Measurements from ENCODE around the gene CCDC78. TPM values are rescaled to one million over a fixed set of nuclear protein-coding genes. Genes with fewer than 3 reads are reported as not detected.
A peak's percentile ranks its signal among the peaks of the same experiment; 100 is the strongest.
"Not testable (repeated sequence)": the region's sequence is repeated elsewhere in the genome, so short reads cannot be mapped to it uniquely, and the experiment has no call there.

The CCDC78 gene
- total RNA-seq, 1 donor from 2014 or later: 4.9 TPM

- H3K4me3 ChIP-seq (ENCODE audit: low read depth, low read length): peak overlapping the region; percentile 50
- DNase-seq (ENCODE audit: low read depth): no peak
- TF ChIP-seq CTCF (conservative IDR thresholded peaks at IDR 0.05; ENCODE audit: low read depth, low read length): no peak
These were observed 12.2 kb downstream of the CCDC78 start for GRCh38 chr16:714079-714478.

- TF ChIP-seq CTCF (conservative IDR thresholded peaks at IDR 0.05; ENCODE audit: low read depth, low read length): peak; percentile 57
- DNase-seq (ENCODE audit: low read depth): peak; percentile 98
- not testable (repeated sequence) for H3K4me3 ChIP-seq (ENCODE audit: low read depth, low read length)
These were observed 13.4 kb downstream of the CCDC78 start for GRCh38 chr16:712740-713250.

GRCh38 chr16:711548-712320 is 14.5 kb downstream of the CCDC78 start:
- TF ChIP-seq CTCF (conservative IDR thresholded peaks at IDR 0.05; ENCODE audit: low read depth, low read length): peak; percentile 78
- no peak for DNase-seq (ENCODE audit: low read depth)
- H3K4me3 ChIP-seq (ENCODE audit: low read depth, low read length): no peak overlapping the region

DNA sequence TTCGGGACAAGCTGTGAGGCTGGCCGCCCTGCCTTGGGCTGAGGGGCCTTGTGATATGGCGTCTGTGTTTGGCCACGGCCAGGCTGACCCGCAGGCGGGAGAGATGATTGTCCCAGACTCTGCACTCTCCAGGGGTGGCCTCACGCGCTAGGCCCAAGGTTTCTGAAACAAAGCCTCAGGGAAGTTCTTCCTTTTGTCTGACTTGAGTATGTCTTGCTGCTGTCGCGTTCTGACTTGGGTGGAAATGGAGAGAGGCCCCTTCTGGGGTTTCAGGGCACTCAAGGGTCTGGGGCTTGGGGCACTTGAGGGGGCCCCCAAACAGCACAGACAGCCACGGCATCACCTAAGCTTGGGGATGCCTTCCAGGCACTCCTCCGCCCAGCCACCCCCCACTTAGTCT is 15.2 kb downstream of the CCDC78 start:
- TF ChIP-seq CTCF (conservative IDR thresholded peaks at IDR 0.05; ENCODE audit: low read depth, low read length): no peak
- DNase-seq (ENCODE audit: low read depth): no peak
- no peak overlapping the region for H3K4me3 ChIP-seq (ENCODE audit: low read depth, low read length)

GRCh38 chr16:710500-711075 is 15.7 kb downstream of the CCDC78 start:
- no peak for TF ChIP-seq CTCF (conservative IDR thresholded peaks at IDR 0.05; ENCODE audit: low read depth, low read length)
- DNase-seq (ENCODE audit: low read depth): no peak
- H3K4me3 ChIP-seq (ENCODE audit: low read depth, low read length): no peak overlapping the region

DNA sequence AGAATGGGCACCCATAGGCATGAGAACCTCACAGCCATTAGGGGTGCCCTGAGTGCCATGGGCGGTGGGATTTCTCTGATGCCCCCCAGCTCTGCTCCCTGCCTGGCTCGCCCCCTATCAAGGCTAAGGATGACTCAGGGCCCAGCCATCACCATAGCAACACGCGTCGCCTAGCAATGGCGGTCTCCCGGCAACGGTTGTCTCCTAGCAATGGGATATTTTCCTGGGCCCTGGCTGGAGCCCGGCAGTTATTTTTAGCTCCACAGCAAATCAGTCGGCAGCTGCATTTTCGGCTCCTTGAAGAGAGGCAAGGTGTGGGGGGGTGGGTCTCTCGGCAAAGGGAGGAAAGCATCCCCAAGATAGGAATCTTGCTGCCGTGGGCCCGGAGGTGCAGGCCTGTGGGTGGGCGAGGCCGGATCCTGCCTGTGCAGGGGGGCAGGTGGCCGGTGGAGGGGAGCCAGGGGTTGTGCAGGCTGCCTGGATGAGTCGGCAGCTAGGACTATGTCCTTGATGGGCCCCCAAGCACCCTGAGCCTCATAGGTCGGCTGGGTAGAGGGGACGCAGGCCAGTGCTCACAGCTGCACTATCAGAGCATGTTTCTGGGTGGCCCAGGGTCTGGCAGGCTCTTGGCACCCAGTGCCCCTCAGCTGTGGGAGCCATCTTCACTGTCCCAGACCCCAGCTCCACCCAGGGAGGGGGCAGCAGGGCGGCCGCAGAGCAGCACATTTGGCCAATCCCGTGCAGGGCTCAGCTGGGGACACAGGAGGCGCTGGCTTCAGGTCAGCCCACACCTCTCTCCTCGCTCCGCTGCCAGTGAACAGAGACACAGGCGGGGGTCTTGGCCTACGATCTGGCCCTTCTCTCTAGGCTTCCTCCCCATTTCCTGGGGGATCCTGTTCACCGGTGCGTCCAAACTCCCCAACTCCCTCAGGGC is 16.4 kb downstream of the CCDC78 start:
- no peak overlapping the region for H3K4me3 ChIP-seq (ENCODE audit: low read depth, low read length)
- no peak for DNase-seq (ENCODE audit: low read depth)

More for the DNA sequence above, 16.4 kb downstream of the CCDC78 start:
- no peak for TF ChIP-seq CTCF (conservative IDR thresholded peaks at IDR 0.05; ENCODE audit: low read depth, low read length)

Data from epithelial cell of proximal tubule (primary cell).